ENCODE data around the gene VIPR1.
"Not testable (repeated sequence)": the region's sequence is repeated elsewhere in the genome, so short reads cannot be mapped to it uniquely, and the experiment has no call there.

VIPR1 gene

GRCh38 chr3:42578054-42578453 lies 75.6 kb downstream of the VIPR1 start:
- no peak for DNase-seq (ENCODE audit: low read depth)

- DNase-seq (ENCODE audit: low read depth) = not testable (repeated sequence)
Measured at GRCh38 chr3:42579346-42579745, 76.9 kb downstream of the VIPR1 start.

DNA sequence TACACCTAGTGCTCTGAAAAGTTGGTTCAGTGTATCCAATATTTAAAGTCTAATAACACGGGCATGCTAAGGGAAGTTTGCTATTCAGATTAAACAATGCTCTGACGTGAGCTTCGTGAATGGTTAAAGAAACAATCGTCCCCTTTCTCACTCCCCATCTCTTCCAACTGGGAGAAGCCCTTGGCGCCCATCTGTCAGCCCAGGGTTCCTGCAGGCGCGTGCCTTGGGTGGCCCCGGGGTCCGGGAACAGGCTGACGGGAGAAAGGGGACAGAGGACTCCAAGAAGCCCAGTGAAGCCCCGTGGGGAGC lies 78.9 kb downstream of the VIPR1 start:
- no peak for DNase-seq (ENCODE audit: low read depth)

GRCh38 chr3:42581709-42582473 lies 79.4 kb downstream of the VIPR1 start, which contains the start of gene SEC22C:
SEC22C (minus strand) TSS chr3:42581967; CDS start chr3:42569046, 12,921 bp downstream.
- DNase-seq (ENCODE audit: low read depth) = peak; percentile 96

DNA sequence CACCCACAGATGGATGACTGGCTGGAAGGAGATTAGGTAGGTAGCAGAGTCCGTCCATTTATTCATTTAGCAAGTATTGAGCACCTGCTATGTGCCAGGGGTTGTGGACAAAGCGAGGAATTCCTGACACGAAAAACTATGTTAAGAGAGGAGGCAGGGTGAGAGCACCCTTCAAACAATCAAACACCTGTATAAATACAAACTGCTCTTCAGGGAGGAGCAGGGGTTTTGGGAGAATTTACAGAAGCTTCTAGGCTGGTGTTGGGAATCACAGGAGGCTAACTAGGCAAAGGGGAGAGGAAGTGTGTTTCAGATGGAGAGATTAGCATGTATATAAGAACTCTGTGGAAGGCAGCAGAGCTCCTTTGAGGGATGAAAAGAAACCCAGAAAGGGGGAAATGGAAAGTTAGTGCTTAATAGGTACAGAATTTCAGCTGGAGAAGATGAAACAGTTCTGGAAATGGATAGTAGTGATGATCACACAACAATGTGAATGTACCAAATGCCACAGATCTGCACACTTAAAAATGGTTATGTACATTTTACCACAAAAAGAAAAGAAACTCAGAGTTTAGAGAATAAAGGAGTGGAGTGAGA lies 80.1 kb downstream of the VIPR1 start:
- DNase-seq (ENCODE audit: low read depth) = no peak
